ENCODE data around the gene MAP1S.

The MAP1S gene

DNA sequence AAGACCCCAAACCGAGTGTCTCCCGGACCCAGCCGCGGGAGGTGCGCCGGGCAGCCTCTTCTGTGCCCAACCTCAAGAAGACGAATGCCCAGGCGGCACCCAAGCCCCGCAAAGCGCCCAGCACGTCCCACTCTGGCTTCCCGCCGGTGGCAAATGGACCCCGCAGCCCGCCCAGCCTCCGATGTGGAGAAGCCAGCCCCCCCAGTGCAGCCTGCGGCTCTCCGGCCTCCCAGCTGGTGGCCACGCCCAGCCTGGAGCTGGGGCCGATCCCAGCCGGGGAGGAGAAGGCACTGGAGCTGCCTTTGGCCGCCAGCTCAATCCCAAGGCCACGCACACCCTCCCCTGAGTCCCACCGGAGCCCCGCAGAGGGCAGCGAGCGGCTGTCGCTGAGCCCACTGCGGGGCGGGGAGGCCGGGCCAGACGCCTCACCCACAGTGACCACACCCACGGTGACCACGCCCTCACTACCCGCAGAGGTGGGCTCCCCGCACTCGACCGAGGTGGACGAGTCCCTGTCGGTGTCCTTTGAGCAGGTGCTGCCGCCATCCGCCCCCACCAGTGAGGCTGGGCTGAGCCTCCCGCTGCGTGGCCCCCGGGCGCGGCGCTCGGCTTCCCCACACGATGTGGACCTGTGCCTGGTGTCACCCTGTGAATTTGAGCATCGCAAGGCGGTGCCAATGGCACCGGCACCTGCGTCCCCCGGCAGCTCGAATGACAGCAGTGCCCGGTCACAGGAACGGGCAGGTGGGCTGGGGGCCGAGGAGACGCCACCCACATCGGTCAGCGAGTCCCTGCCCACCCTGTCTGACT lies 7.9 kb downstream of the MAP1S start:
- DNase-seq (ENCODE audit: low read depth, low spot score): no peak
- H3K4me3 ChIP-seq (ENCODE audit: low read length): no peak overlapping the region

DNA sequence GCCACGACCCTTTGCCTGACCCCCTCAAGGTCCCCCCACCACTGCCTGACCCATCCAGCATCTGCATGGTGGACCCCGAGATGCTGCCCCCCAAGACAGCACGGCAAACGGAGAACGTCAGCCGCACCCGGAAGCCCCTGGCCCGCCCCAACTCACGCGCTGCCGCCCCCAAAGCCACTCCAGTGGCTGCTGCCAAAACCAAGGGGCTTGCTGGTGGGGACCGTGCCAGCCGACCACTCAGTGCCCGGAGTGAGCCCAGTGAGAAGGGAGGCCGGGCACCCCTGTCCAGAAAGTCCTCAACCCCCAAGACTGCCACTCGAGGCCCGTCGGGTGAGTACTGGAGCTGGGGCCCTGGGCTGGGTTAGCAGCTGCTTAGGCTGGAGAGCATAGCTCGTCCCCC lies 8.6 kb downstream of the MAP1S start:
- no peak overlapping the region for H3K4me3 ChIP-seq (ENCODE audit: low read length)
- no peak for DNase-seq (ENCODE audit: low read depth, low spot score)

DNA sequence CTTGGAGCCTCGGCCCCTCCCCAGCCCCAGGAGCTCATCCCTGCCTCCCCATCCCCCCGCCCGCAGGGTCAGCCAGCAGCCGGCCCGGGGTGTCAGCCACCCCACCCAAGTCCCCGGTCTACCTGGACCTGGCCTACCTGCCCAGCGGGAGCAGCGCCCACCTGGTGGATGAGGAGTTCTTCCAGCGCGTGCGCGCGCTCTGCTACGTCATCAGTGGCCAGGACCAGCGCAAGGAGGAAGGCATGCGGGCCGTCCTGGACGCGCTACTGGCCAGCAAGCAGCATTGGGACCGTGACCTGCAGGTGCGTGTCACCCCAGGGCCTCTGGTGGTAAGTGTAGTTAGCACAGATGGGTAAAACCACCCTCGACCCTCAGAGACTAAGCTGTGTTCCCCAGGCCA lies 13.8 kb downstream of the MAP1S start:
- no peak overlapping the region for H3K4me3 ChIP-seq (ENCODE audit: low read length)
- DNase-seq (ENCODE audit: low read depth, low spot score): no peak

DNA sequence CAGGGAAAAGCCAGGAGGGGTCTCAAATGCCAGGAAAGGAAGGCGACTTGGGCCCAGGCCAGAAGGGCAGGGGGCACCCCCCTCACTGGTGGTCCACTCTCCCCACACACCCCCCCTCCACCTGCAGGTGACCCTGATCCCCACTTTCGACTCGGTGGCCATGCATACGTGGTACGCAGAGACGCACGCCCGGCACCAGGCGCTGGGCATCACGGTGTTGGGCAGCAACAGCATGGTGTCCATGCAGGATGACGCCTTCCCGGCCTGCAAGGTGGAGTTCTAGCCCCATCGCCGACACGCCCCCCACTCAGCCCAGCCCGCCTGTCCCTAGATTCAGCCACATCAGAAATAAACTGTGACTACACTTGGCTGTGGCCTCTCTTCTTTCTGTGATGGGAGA lies 14.9 kb downstream of the MAP1S start:
- H3K4me3 ChIP-seq (ENCODE audit: low read length): no peak overlapping the region
- DNase-seq (ENCODE audit: low read depth, low spot score): no peak

DNA sequence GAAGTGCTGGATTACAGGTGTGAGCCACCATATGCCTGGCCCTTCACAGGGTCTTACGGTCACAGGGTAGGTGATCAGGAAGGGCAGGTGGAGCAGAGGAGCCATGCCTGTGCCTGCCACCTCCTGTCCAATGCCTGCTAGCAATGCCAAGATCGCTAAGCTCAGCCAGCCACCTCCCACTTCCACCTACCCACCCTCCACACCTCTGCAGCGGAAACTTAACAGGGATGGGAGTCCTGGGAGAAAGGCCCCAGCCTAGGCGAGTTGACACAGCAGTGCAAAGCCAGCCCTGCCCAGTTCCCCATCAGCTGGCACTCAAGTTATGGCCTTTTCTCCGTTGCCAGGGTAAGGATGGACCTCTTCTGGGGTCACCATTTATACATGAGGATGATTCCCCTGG lies 16.1 kb downstream of the MAP1S start:
- no peak overlapping the region for H3K4me3 ChIP-seq (ENCODE audit: low read length)
- DNase-seq (ENCODE audit: low read depth, low spot score): no peak

DNA sequence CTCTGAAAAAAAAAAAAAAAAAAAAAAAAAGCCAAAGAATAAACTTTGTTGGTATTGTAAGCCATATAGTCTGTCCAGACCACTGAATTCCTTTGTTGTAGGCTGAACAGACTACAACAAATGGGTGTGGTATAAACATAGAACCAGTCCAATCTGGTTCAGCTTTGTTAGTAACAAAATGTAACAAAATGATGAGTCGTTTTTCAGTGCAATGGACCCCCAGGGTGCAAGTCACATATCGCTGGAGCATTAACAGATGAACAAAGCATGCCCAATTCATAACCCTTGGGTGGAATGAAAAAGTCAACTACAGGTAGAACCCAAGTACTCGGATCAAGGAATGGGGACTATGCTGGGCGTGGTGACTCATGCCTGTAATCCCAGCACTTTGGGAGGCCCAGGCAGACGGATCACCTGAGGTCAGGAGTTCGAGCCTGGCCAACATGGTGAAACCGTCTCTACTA lies 18.4 kb downstream of the MAP1S start:
- H3K4me3 ChIP-seq (ENCODE audit: low read length): no peak overlapping the region
- DNase-seq (ENCODE audit: low read depth, low spot score): no peak

DNA sequence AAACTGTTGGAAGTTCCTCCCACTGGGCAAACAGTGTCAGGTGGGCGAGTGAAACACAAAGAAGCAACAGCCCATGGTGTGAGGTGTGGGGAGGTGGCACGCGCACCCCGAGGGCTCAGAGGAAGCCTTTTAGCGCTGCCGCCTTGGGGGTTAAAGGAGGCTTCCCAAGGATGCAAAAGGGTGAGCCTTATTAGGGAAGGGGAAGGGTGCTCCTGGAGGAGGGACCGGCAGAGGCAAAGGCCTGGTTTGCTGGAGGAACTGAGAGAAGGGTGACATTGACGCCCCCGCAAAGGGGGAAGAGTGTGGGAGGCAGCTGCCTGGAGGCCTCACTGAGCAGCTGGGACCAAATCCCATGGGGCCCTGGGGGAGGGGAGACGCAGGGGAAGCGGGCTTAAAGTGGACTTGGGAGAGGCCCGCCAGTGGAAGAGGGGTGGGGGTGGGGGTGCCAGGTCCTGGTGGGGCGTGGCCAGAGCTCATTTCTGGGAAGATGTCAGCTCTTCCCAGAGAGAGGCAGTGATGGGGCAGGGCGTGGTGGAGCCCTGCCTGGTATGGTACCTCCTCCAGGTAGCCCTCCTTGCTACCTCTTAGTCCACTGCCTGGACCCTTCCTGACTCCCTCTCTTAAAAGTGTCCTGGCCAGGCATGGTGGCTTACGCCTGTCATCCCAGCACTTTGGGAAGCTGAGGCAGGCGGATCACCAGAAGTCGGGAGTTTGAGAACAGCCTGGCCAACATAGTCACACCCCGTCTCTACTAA lies 20.0 kb downstream of the MAP1S start:
- DNase-seq (ENCODE audit: low read depth, low spot score): no peak
- no peak overlapping the region for H3K4me3 ChIP-seq (ENCODE audit: low read length)

DNA sequence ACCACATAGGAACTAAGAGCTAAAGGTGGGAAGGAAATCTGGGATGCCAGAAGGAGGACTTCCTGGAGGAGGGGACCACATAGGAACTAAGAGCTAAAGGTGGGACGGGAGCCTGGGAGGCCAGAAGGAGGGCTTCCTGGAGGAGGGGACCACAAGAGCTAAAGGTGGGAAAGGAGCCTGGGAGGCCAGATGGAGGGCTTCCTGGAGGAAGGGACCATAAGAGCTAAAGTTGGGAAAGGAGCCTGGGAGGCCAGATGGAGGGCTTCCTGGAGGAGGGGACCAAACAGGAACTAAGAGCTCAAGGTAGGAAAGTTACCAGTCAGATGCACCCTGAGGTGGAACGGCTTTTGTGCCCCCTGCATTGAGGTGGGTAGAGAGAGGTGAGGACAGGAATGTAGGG lies 22.2 kb downstream of the MAP1S start:
- DNase-seq (ENCODE audit: low read depth, low spot score): no peak
- no peak overlapping the region for H3K4me3 ChIP-seq (ENCODE audit: low read length)

DNA sequence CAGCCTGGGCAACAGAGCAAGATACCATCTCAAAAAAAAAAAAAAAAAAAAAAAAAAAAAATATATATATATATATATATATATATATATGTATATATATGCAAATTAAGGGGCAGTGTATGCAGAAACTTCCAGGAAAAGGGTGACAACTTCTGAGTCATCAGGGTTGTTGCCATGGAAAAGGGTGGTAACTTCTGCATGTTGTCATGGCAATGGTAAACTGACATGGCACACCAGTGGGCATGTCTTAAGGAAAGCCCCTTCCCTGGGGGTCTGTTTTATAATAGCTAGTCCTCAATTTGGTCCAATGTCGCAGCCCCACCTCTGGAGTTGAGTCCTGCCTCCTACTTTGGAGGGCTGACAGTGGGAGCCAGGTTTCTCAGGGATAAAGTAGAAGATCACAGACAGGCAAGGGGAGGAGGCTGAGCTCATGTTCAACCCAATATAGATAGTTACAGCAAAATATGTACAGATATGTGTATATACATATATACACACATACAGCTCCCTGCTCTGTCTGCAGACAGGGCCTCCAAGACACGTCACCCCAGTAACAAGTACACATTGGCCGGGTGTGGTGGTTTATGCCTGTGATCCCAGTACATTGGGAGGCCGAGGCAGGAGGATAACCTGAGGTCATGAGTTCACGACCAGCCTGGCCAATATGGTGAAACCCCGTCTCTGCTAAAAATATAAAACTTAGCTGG lies 24.7 kb downstream of the MAP1S start:
- H3K4me3 ChIP-seq (ENCODE audit: low read length): no peak overlapping the region
- DNase-seq (ENCODE audit: low read depth, low spot score): no peak

DNA sequence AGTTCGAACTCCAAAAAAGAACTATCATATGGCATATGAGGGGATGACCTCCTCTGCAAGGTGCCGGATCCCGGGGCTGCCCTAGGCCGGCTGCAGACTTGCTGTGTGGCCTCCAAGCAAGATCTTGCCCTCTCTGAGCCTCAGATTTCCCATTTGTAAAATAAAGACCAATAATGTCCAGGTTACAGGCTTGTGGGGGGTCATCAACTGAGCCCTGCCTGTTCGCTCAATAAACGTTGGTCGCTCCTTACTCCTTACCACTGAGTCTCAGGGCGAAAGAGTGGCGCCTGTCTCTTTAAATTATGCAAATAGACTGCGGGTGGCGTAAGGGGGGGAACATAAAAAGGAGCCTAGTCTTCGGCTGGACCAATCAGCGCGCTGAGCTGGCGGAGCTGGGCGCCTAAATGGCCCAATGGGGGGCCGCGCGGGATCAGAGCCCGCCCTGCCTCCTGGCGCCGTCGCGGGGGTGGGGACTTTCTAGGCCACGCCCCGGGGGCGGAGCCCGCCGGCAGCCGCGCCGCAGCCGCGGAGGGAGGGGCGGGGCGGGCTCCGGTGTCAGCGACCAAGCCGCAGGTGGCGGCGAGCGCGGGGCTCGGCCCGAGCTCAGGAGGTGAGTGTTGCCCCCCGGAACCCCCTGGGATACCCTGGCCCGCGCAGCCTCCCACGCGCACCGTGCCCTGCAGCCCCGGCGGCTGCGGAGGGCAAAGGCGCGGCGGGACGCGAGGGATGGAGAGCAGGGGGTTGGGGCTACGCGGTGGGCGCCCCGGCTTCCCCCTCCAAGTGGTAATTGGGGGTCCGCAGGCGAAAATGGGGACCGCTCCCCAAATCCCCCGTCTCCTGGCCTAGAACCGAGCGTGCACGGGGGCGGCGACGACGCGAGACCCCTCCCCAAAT lies 28.2 kb downstream of the MAP1S start:
- peak; percentile 95 for DNase-seq (ENCODE audit: low read depth, low spot score)
- peak overlapping the region; percentile 60 for H3K4me3 ChIP-seq (ENCODE audit: low read length)

DNA sequence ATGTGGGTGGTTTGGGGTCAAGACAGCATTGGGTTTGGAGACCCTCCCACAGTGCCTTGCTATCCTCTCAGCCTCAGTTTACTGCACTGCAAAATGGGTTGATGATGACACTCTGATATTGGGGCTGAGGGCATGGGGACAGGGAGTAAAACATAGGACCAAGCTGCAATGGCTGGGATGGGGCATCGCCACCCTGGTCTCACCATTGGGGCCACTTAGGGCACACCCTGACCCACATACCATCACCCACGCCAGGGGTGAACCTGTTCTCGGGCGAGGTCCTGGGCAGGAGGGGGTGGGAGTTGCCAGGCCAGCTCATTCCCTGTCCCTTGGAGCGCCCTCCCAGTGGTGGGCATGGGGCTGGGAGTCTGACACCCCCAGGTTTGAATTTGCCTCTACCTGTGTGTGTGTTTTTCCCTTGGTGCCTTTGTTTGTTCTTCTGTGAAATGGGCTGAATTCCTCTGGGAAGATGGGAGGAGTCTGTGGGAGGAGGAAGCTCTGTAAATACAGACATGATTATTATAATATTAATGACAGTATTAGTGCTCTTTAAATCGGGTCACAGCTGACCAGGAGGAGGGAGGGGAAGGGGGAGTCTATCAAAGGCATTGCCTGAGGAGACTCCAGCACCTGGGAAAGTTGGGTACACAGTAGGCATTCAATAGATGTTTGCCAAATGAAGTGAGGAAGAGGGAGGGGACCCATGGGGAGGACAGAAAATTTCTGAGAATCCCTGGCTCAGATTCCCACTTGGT lies 29.8 kb downstream of the MAP1S start:
- no peak for DNase-seq (ENCODE audit: low read depth, low spot score)
- no peak overlapping the region for H3K4me3 ChIP-seq (ENCODE audit: low read length)

DNA sequence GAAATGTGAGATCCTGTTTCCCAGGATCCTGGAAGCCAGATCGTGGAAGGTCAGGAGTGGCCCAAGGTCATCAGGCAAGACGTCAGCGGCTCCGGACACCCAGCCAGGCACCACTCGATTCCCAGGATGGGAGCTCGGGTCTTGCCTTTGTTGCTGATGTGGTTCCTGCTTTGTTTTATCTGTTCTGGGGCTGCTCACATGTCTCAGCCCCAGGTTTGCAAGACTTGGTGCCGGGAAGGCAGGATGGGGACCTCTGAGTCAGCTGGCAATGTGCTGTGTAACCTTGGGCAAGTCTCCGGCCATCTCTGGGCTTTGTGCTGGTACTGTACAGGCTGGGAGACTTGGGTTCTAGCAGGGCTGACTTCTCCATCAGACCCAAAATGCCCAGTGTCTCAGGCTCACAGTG lies 30.6 kb downstream of the MAP1S start:
- peak overlapping the region; percentile 83 for H3K4me3 ChIP-seq (ENCODE audit: low read length)
- DNase-seq (ENCODE audit: low read depth, low spot score): no peak

DNA sequence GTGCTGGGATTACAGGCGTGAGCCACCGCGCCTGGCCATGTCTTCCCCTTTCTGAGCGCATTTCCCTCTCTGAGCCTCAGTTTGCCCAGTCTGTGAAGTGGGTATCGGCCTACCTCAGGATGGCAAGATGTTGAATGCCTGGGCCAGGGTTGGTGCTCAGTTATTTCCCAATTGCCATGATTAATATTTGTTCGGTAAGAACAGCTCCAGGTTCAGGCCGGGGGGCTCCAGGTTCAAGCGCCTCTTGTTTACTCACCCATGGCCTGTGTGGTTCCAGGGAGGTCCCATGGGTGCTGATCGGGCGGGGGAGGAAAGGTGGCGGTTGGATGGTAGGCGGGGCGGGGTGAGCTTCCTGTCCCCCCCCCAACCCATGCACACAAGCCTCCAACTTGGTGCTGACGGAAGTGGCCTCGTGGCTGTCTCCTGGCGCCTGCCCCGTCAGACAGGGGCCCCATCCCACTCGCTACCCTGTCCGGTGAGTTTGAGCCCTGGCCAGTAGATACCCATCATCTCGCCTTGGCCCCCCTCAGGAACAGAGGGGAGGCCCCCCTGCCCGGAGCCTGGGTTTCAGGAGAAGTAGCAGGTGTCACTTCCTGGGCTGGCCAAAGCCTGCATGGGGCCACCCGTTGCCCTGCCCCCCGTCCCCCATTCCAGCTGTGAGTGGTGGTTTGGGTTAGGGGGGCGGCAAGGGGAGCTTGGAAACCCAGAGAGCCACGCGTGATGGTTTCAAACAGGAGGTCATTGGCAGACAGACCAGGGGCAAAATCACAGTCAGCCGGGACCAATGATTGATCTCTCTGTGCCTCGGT lies 32.0 kb downstream of the MAP1S start, which contains the start of gene FCHO1:
Gene FCHO1 (plus strand): TSS at position 375 of the 809 bp plus-strand sequence. CDS start 3,688 bp downstream, outside the sequence.
- peak; percentile 84 for DNase-seq (ENCODE audit: low read depth, low spot score)
- peak within 1 kb of the TSS; percentile 83 for H3K4me3 ChIP-seq (ENCODE audit: low read length)

DNA sequence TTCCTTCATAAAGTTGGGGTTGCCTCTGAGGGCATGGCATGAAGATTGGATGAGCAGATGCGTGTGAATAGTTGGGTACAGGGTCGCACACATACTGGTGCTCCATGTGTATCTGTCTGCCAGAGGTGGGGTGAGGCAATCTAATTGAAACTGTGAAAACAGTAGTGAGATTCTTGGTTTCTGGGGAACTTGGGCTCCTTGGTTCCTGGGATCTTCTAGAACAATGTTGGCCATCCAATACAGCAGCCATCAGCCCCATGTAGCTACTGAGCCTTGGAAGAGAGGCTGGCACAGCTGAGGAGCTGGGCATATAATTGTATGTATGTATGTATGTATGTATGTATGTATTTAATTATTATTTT lies 32.6 kb downstream of the MAP1S start:
- peak overlapping the region; percentile 83 for H3K4me3 ChIP-seq (ENCODE audit: low read length)
- no peak for DNase-seq (ENCODE audit: low read depth, low spot score)

DNA sequence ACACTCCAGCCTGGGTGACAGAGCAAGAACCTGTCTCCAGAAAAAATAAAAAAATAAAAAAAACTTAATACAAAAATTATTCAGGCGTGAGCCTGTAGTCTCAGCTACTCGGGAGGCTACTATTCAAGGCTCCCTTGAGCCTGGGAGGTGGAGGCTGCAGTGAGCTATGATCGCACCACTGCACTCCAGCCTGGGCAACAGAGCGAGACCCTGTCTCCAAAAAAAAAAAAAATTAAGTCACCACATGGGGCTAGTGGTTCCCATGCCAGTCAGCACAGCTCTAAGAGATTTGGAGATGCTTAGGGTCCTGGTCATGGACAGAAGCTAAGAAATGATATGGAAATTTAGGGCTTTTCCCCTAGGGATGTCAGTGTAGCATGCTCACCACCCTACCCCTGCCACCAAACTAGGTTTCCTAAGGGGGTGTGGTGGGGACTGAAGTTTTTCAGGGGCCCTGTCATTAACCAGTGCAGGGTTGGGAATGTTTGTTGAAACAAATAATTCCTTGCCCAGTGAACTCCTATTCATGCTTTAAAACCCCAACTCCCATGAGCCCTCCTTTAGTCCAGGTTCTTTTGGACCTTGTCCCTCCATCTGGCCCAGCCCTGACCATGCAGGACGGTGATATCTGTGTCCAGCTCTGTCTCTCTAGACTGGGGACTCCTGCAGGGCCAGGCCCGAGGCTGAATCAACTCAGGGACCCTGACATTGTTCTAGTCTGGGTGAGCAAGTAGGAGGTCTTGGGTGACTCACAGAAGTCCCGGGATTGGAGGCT lies 33.8 kb downstream of the MAP1S start:
- no peak overlapping the region for H3K4me3 ChIP-seq (ENCODE audit: low read length)
- no peak for DNase-seq (ENCODE audit: low read depth, low spot score)

DNA sequence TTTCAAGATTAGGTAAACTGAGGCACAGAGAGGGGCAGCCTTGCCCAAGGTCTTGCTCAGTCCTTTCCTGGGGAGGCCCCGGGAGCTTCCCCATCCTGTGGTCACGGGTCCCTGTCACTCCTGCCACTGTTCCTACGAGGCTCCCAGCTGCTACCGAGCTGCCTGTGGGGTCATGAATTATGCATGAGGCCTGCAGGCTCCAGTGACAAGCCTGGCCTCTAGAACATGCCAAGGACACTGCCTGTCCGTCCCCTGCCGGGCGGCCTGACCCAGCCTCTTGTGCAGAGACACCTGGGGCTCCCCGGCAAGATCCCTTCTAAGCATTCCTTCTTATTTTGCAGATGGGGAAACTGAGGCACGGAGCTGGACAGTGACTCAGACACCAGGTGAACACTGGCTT lies 34.7 kb downstream of the MAP1S start:
- no peak overlapping the region for H3K4me3 ChIP-seq (ENCODE audit: low read length)
- no peak for DNase-seq (ENCODE audit: low read depth, low spot score)

Measured in Jurkat, Clone E6-1 (cell line).